DND-41 (cell line): ENCODE results near the gene ATP8A2.

Experiments
- ATAC-seq: fragments of 200-7000 bp; cut with Tn5 transposase; 3 replicates; pipeline ENCODE4 v1.9.1; 2021; ENCODE audit warnings: low read depth; ENCODE audit not compliant: insufficient read depth
- DNase-seq: peaks from one replicate; pipeline ENCODE4 v3.0.0-alpha.2; 2020
- H2AFZ ChIP-seq: 2 replicates; pipeline ENCODE4 v1.6.0; 2012; ENCODE audit warnings: low read depth, low read length
- H3K27ac ChIP-seq: 2 replicates; pipeline ENCODE4 v1.5.1; 2012; ENCODE audit warnings: low read length, inconsistent platforms
- H3K27me3 ChIP-seq: fragments of 200-600 bp; sonication (generic); 2 replicates; pipeline ENCODE4 v1.6.0; 2012; ENCODE audit warnings: low read length, mild to moderate bottlenecking, inconsistent platforms; ENCODE audit not compliant: insufficient read depth, poor library complexity
- H3K36me3 ChIP-seq: 2 replicates; pipeline ENCODE4 v1.5.1; 2012; ENCODE audit warnings: low read length, inconsistent platforms; ENCODE audit not compliant: insufficient read depth
- H3K4me1 ChIP-seq: 2 replicates; pipeline ENCODE4 v1.5.1; 2012; ENCODE audit warnings: mild to moderate bottlenecking, low read length; ENCODE audit not compliant: insufficient read depth
- H3K4me2 ChIP-seq: 2 replicates; pipeline ENCODE4 v1.6.0; 2012; ENCODE audit warnings: mild to moderate bottlenecking, moderate library complexity, low read length, inconsistent platforms; ENCODE audit not compliant: insufficient read depth
- H3K4me3 ChIP-seq, 2 experiments: fragments of 200-600 bp in 1 of 2; shearing (Covaris generic) in 1 of 2; 2 replicates each; pipeline ENCODE4 v1.5.1; 2012 to 2016; ENCODE audit warnings: inconsistent platforms in 2 of 2, low read length in 2 of 2, mild to moderate bottlenecking in 2 of 2, low read depth in 1 of 2, moderate library complexity in 1 of 2
- H3K79me2 ChIP-seq: 2 replicates; pipeline ENCODE4 v1.6.0; 2012; ENCODE audit warnings: low read length, inconsistent platforms; ENCODE audit not compliant: insufficient read depth
- H3K9ac ChIP-seq: 2 replicates; pipeline ENCODE4 v1.6.0; 2012; ENCODE audit warnings: low read depth, mild to moderate bottlenecking, inconsistent platforms, low read length, moderate library complexity
- H3K9me3 ChIP-seq: 2 replicates; pipeline ENCODE4 v1.5.1; 2012; ENCODE audit warnings: low read length, moderate library complexity, mild to moderate bottlenecking, inconsistent platforms; ENCODE audit not compliant: insufficient read depth, severe bottlenecking
- H4K20me1 ChIP-seq: 2 replicates; pipeline ENCODE4 v1.6.0; 2012; ENCODE audit warnings: low read length; ENCODE audit not compliant: insufficient read depth
- CTCF ChIP-seq: IDR thresholded peaks from 2 replicates; pipeline ENCODE4 v1.5.1; 2012; ENCODE audit warnings: borderline replicate concordance, low read length, moderate library complexity, mild to moderate bottlenecking; ENCODE audit not compliant: poor library complexity, severe bottlenecking; ENCODE audit errors: extremely low read depth
- EZH2 ChIP-seq: IDR thresholded peaks from 3 replicates; pipeline ENCODE4 v1.6.1; 2012; ENCODE audit warnings: borderline replicate concordance, low read depth, mild to moderate bottlenecking, moderate library complexity, low read length, inconsistent platforms; ENCODE audit not compliant: severe bottlenecking

ATP8A2 gene

GRCh38 chr13:25725104-25725503 lies 353.3 kb downstream of the ATP8A2 start:
- H2AFZ ChIP-seq = peak overlapping the region; percentile 53
- H3K9ac ChIP-seq = no peak overlapping the region
- ATAC-seq = 0 out of 3 replicates have a peak, but pooled peaks have one; percentile 13

DNA sequence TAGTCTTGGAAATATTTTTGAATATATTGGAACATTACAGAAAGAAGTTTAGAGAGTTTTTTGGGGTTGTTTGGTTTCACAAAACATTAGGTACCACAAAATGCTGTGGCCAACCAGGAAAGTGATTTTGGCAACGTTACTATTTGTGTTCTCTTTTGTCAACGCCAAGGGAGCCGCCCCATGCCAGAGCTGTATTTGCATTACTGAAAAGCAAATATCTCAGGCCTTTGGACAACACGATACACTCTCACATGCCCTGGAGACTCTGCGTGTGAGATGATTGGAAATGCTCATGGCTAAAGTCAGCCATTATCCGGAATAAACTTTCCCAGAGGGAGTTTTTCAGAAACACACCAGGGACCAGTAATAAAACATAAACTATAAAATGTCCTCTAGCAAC lies 355.5 kb downstream of the ATP8A2 start:
- peaks cover 38% of the 10 kb centered on the region for H3K4me1 ChIP-seq
- no peaks in the 10 kb centered on the region for H3K36me3 ChIP-seq
- H3K9me3 ChIP-seq = no peaks in the 10 kb centered on the region
- no peak overlapping the region for H3K4me3 ChIP-seq
- no peak overlapping the region for H3K27ac ChIP-seq
- no peaks in the 10 kb centered on the region for H3K79me2 ChIP-seq
- H2AFZ ChIP-seq = no peak overlapping the region
- H3K9ac ChIP-seq = no peak overlapping the region
- no peak overlapping the region for H3K4me2 ChIP-seq
- TF ChIP-seq EZH2 = no peak
- DNase-seq (no peak), ATAC-seq (no peak)
- no peaks in the 10 kb centered on the region for H4K20me1 ChIP-seq
- H3K27me3 ChIP-seq = no peaks in the 10 kb centered on the region

More at GRCh38 chr13:25725104-25725503, 353.3 kb downstream of the ATP8A2 start:
- H3K9me3 ChIP-seq = no peaks in the 10 kb centered on the region
- TF ChIP-seq EZH2 = no peak
- TF ChIP-seq CTCF = peak; percentile 26
- no peak for DNase-seq
- no peaks in the 10 kb centered on the region for H3K79me2 ChIP-seq
- H3K4me3 ChIP-seq = no peak overlapping the region
- H3K27me3 ChIP-seq = no peaks in the 10 kb centered on the region
- peaks cover 30% of the 10 kb centered on the region for H3K4me1 ChIP-seq
- peak overlapping the region; percentile 60 for H3K27ac ChIP-seq
- no peak overlapping the region for H3K4me2 ChIP-seq
- no peaks in the 10 kb centered on the region for H4K20me1 ChIP-seq
- H3K36me3 ChIP-seq = no peaks in the 10 kb centered on the region

DNA sequence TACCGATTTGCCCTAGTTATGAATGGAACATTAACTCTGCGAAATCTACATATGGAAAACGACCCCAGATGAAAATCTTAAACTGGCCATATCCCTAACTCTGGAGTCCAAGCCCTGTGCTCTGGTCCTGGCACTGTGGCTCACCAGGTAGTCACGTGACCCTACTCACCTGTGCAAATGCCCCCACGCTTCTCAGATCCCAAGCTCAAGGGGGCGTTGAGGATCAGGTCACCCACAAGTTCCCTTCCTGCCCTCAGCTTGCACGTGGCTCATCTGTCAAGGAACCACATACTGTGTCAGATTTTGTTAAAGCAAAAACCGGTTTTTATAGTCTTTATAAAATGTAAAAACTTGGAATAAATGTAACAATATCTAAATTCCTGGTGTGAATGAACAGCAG lies 356.0 kb downstream of the ATP8A2 start:
- ATAC-seq = no peak
- Histone ChIP-seq H3K27ac (no peak overlapping the region), H4K20me1 (no peaks in the 10 kb centered on the region), H2AFZ (no peak overlapping the region), H3K9me3 (no peaks in the 10 kb centered on the region), H3K27me3 (no peaks in the 10 kb centered on the region), H3K4me3 (no peak overlapping the region), H3K4me1 (peaks cover 43% of the 10 kb centered on the region), H3K79me2 (no peaks in the 10 kb centered on the region), H3K4me2 (no peak overlapping the region), H3K9ac (no peak overlapping the region), H3K36me3 (no peaks in the 10 kb centered on the region)
- DNase-seq = no peak
- TF ChIP-seq CTCF (no peak), EZH2 (no peak)

- H4K20me1 ChIP-seq = no peaks in the 10 kb centered on the region
- H3K4me2 ChIP-seq = no peak overlapping the region
- ATAC-seq (no peak), DNase-seq (no peak)
- H3K4me3 ChIP-seq = no peak overlapping the region
- H3K27me3 ChIP-seq = no peaks in the 10 kb centered on the region
- H3K79me2 ChIP-seq = no peaks in the 10 kb centered on the region
- no peak overlapping the region for H2AFZ ChIP-seq
- H3K9ac ChIP-seq = no peak overlapping the region
- H3K27ac ChIP-seq = no peak overlapping the region
- H3K9me3 ChIP-seq = no peaks in the 10 kb centered on the region
- TF ChIP-seq CTCF (no peak), EZH2 (no peak)
- H3K4me1 ChIP-seq = peaks cover 56% of the 10 kb centered on the region
- H3K36me3 ChIP-seq = no peaks in the 10 kb centered on the region
These were observed 357.4 kb downstream of the ATP8A2 start for GRCh38 chr13:25729201-25729600.
